CD4-positive, alpha-beta memory T cell (primary cell): ENCODE measurements around the gene SCN1B. TPM values are rescaled to one million over a fixed set of nuclear protein-coding genes. Genes with fewer than 3 reads are reported as not detected.
"Not testable (repeated sequence)": the region's sequence is repeated elsewhere in the genome, so short reads cannot be mapped to it uniquely, and the experiment has no call there.

Experiments
- CTCF ChIA-PET: fragments of 350-600 bp; sonication (Branson Sonifier 250); formaldehyde crosslinking; loops from one replicate; lab custom pipeline; 2021; ENCODE audit warnings: inconsistent platforms; ENCODE audit not compliant: partially characterized antibody; lab: Charles Lee
- POLR2A ChIA-PET: fragments of 350-600 bp; sonication (Branson Sonifier 250); formaldehyde crosslinking; loops from one replicate; lab custom pipeline; 2021; ENCODE audit not compliant: partially characterized antibody; lab: Charles Lee
- DNase-seq, 5 donors: peaks; one replicate each; pipeline versions ENCODE4 v3.0.0 to v3.0.0-alpha.2; 2020 to 2022; ENCODE audit warnings: mixed read lengths in 1 of 5
- H3K27ac ChIP-seq: one replicate; pipeline ENCODE4 v1.7.0; 2013; ENCODE audit warnings: low read depth, low read length
- H3K27me3 ChIP-seq: 2 replicates; pipeline ENCODE4 v1.7.0; 2013; ENCODE audit warnings: mild to moderate bottlenecking, low read length, moderate library complexity; ENCODE audit not compliant: insufficient read depth
- H3K36me3 ChIP-seq: 2 replicates; pipeline ENCODE4 v1.7.0; 2013; ENCODE audit warnings: mild to moderate bottlenecking, low read length, moderate library complexity; ENCODE audit not compliant: insufficient read depth
- H3K4me1 ChIP-seq: 2 replicates; pipeline ENCODE4 v1.7.0; 2013; ENCODE audit warnings: mild to moderate bottlenecking, low read length, moderate library complexity; ENCODE audit not compliant: insufficient read depth
- H3K4me3 ChIP-seq, 2 donors: one replicate each; pipeline ENCODE4 v1.7.0; 2013; ENCODE audit warnings: low read length in 2 of 2, mild to moderate bottlenecking in 1 of 2
- H3K9me3 ChIP-seq, 2 donors: one replicate each; pipeline ENCODE4 v1.7.0; 2013; ENCODE audit warnings: low read length in 2 of 2, control low read depth in 1 of 2; ENCODE audit not compliant: control insufficient read depth in 1 of 2
- H3K27ac Mint-ChIP-seq, 7 donors: one replicate each; pipeline ENCODE4 v1.8.0; 2020 to 2021; ENCODE audit warnings: mixed read lengths in 7 of 7, mild to moderate bottlenecking in 6 of 7, inconsistent platforms in 3 of 7, moderate library complexity in 3 of 7
- H3K27me3 Mint-ChIP-seq, 2 donors: one replicate each; pipeline ENCODE4 v1.8.0; 2020 to 2021; ENCODE audit warnings: mixed read lengths in 2 of 2
- H3K36me3 Mint-ChIP-seq, 2 donors: one replicate each; pipeline ENCODE4 v1.8.0; 2020 to 2021; ENCODE audit warnings: mixed read lengths in 2 of 2, inconsistent platforms in 1 of 2, mild to moderate bottlenecking in 1 of 2
- H3K4me1 Mint-ChIP-seq, 4 donors: one replicate each; pipeline ENCODE4 v1.8.0; 2020 to 2021; ENCODE audit warnings: mixed read lengths in 4 of 4, mild to moderate bottlenecking in 1 of 4
- H3K4me3 Mint-ChIP-seq, 8 donors: one replicate each; pipeline ENCODE4 v1.8.0; 2020 to 2021; ENCODE audit warnings: mixed read lengths in 8 of 8, mild to moderate bottlenecking in 7 of 8, moderate library complexity in 6 of 8, inconsistent platforms in 3 of 8
- H3K9me3 Mint-ChIP-seq, 8 donors: one replicate each; pipeline ENCODE4 v1.8.0; 2020 to 2021; ENCODE audit warnings: mixed read lengths in 8 of 8, mild to moderate bottlenecking in 5 of 8, inconsistent platforms in 3 of 8, moderate library complexity in 1 of 8
- intact Hi-C: fragments of 100-400 bp; cut with micrococcal nuclease; formaldehyde crosslinking; loops from one replicate; pipeline ENCODE4 v1.15.1; 2023
- polyA plus RNA-seq, 2 donors: library from polyadenylated mRNA; unstranded; fragments of 300-500 nt; fragmentation: Illumina TruSeq; gene quantifications; one replicate each; pipeline ENCODE4 v1.2.3, GENCODE V29; 2021
- total RNA-seq, 2 experiments: library from RNA; stranded (reverse); gene quantifications; one replicate each; pipeline ENCODE4 v1.2.3, GENCODE V29; 2021

Gene SCN1B
- total and polyA plus RNA-seq, 4 experiments from 2014 or later: 0.64 to 1.5 (median 1.4) TPM; not detected in 1

DNA sequence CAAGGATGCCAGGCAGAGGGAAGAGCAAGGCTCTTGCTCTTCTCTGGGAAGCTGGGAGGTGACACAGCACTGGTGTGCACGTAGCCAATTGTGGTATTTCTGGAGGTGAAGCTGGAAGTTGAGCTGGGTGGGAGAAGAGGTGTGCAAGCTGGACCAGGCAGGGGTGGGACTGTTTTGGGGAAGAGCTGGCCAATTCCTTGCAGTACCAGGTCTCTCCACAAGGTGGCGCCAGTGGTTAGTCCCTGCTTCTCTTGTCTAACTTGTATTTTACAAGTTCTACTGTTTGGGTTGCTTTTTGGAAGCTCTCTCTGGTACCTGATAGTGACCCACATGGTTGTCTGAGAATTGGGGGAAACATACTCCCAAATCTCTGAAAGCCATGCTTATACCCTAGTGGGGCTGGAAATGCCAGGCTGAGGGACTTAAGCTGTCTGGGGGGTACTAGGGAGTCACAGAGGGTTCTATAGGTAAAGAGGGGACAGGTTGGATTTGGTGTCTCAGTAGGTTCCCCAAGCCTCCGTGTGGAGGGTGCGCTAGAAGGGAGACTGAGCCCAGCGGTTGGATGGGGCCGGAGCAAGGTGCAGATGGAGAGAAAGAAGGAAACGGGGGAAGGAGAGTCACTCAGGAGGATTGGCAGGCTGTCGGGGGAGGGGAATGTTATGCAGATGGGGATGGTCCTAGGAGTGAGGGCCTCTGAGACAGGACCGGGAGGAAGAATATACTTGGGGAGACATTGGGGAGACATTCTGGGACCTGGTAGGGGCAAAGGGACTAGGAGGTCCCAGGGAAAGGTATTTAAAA is 14.2 kb downstream of the SCN1B start:
- DNase-seq: peak in 4 of 5 donors; percentile 45 to 62 (median 50)
- ChIA-PET POLR2A (interaction anchor here (0.7 to 2.1 kb wide), 6 partner anchors 15 to 109 kb away, joined by 3 to 15 read pairs (median 5); partner anchors contain the start of gene SCN1B), CTCF (interaction anchor here (0.7 to 7.7 kb wide), 27 partner anchors 8 to 207 kb away, joined by 3 to 54 read pairs (median 5); no protein-coding TSS in a partner anchor)
- Histone ChIP-seq H3K9me3 (no peaks in the 10 kb centered on the region), H3K36me3 (no peaks in the 10 kb centered on the region), H3K27ac (no peak overlapping the region), H3K27me3 (no peaks in the 10 kb centered on the region), H3K4me3 (no peak overlapping the region), H3K4me1 (peaks cover 32% of the 10 kb centered on the region)
- no peaks in the 10 kb centered on the region for H3K9me3 Mint-ChIP-seq
- H3K27ac Mint-ChIP-seq: peak overlapping the region in 4 of 7 donors; percentile 51 to 71 (median 64)
- peak overlapping the region in 1 of 8 donors; percentile 81 for H3K4me3 Mint-ChIP-seq
- intact Hi-C loops: loop anchor here (1.0 to 5.0 kb wide), 2 partner anchors 42 to 71 kb away; partner anchors contain the start of gene GRAMD1A
- peaks cover 6 to 8% of the 10 kb centered on the region in 2 donors for H3K27me3 Mint-ChIP-seq
- H3K4me1 Mint-ChIP-seq: peaks cover 20 to 34% (median 26%) of the 10 kb centered on the region in 4 donors
- H3K36me3 Mint-ChIP-seq: no peaks in the 10 kb centered on the region

DNA sequence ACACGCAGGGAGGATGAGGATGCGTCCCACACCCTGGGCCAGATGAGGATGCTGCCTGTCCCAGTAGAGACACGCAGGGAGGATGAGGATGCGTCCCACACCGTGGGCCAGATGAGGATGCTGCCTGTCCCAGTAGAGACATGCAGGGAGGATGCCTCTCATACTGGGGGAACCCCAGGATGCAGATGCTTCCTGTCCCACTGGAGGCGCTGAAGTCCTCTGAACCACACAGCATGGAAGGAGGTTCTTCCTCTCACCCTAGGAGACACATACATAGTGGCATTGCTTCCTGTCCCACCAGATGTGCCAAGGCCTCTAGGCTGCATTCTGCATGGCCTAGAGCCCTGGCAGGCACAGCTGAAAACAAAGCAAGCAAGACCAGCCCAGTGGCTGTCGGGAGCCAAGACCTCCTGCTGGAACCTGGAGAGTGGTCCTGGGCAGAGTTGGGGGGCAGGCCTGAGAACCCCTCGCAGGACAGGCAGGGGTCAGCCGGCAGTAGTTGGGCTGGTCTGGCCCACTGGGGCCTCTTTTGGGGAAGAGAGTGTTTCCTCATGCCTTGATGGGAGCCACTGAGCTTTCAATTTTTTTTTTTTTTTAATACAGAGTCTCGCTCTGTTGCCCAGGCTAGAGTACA is 15.5 kb downstream of the SCN1B start:
- H3K4me3 Mint-ChIP-seq: no peak overlapping the region
- H3K27ac Mint-ChIP-seq: peak overlapping the region in 2 of 7 donors; percentile 25 to 30
- H3K4me1 Mint-ChIP-seq: peaks cover 14 to 27% (median 18%) of the 10 kb centered on the region in 4 donors
- H3K36me3 ChIP-seq: no peaks in the 10 kb centered on the region
- intact Hi-C loops: no loop called here
- H3K9me3 Mint-ChIP-seq: no peaks in the 10 kb centered on the region
- ChIA-PET CTCF (interaction anchor here (0.7 to 7.7 kb wide), 10 partner anchors 9 to 310 kb away, joined by 3 to 54 read pairs (median 4); no protein-coding TSS in a partner anchor), POLR2A (interaction anchor here (0.5 to 0.6 kb wide), 2 partner anchors 275 to 417 kb away, joined by 3 read pairs; no protein-coding TSS in a partner anchor)
- H3K27me3 ChIP-seq: no peaks in the 10 kb centered on the region
- H3K4me3 ChIP-seq: no peak overlapping the region
- peaks cover 21% of the 10 kb centered on the region for H3K4me1 ChIP-seq
- H3K27me3 Mint-ChIP-seq: peaks cover 3 to 5% of the 10 kb centered on the region in 2 donors
- H3K27ac ChIP-seq: no peak overlapping the region
- no peaks in the 10 kb centered on the region for H3K36me3 Mint-ChIP-seq
- DNase-seq: peak; percentile 26 to 53 (median 42)
- no peaks in the 10 kb centered on the region for H3K9me3 ChIP-seq

DNA sequence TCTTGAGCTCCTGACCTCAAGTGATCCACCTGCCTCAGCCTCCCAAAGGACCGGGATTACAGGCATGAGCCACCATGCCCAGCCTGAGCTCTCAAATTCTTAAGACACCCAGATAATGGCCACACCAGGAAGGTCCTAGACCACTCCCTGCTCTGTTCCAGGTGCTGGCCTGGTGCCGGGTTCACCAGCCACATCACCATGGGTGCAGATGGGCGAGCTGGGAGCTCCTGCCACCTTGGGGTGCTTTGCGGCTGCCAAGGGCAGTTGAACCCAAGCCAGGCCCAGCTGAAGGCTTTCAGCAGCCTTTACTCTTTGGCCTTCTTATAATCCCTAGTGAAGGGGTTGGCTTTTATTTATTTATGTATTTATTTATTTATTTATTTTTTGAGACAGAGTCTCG is 16.2 kb downstream of the SCN1B start:
- Mint-ChIP-seq H3K9me3 (no peaks in the 10 kb centered on the region), H3K27ac (no peak overlapping the region), H3K4me3 (no peak overlapping the region), H3K36me3 (no peaks in the 10 kb centered on the region), H3K27me3 (peaks cover 3 to 5% of the 10 kb centered on the region in 2 donors), H3K4me1 (peaks cover 12 to 22% (median 14%) of the 10 kb centered on the region in 4 donors)
- Histone ChIP-seq H3K9me3 (no peaks in the 10 kb centered on the region), H3K4me3 (no peak overlapping the region), H3K27me3 (no peaks in the 10 kb centered on the region), H3K4me1 (peaks cover 15% of the 10 kb centered on the region), H3K27ac (no peak overlapping the region), H3K36me3 (no peaks in the 10 kb centered on the region)
- ChIA-PET POLR2A (interaction anchor here (0.5 kb wide), 1 partner anchor 275 kb away, joined by 3 read pairs; no protein-coding TSS in a partner anchor), CTCF (interaction anchor here (0.7 to 7.7 kb wide), 9 partner anchors 8 to 311 kb away, joined by 3 to 54 read pairs (median 3); no protein-coding TSS in a partner anchor)
- DNase-seq: no peak
- intact Hi-C loops: no loop called here

DNA sequence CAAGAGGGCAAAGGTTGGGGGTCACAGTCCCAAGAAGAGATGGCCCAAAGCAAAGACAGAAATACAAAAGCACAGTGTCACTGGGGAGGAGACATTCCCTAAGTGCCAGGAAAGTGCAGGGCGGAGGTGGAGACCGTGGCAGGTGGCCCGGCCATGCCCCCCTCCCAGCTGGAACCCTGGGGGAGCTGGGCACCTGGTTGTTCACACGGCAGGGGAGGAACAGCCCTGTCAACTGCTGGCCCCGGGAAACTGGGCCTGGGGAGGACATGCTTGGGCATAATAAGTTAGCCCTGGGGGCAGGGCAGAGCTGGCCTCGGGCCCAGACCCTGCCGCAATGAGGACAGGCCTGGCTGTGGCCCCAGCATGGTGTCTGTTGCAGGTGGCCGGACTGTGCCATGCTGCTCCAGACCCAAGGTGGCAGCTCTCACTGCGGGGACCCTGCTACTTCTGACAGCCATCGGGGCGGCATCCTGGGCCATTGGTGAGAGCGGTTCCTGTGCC is 18.7 kb downstream of the SCN1B start:
- Histone ChIP-seq H3K4me1 (peaks cover 10% of the 10 kb centered on the region), H3K27ac (no peak overlapping the region), H3K4me3 (no peak overlapping the region), H3K36me3 (no peaks in the 10 kb centered on the region), H3K9me3 (no peaks in the 10 kb centered on the region), H3K27me3 (no peaks in the 10 kb centered on the region)
- no peaks in the 10 kb centered on the region for H3K36me3 Mint-ChIP-seq
- no peak overlapping the region for H3K4me3 Mint-ChIP-seq
- H3K27ac Mint-ChIP-seq: no peak overlapping the region
- H3K9me3 Mint-ChIP-seq: no peaks in the 10 kb centered on the region
- DNase-seq: no peak
- intact Hi-C loops: no loop called here
- ChIA-PET POLR2A (no interaction called here), CTCF (interaction anchor here (1.0 to 7.7 kb wide), 5 partner anchors 18 to 75 kb away, joined by 3 to 54 read pairs (median 3); no protein-coding TSS in a partner anchor)
- peaks cover 3% of the 10 kb centered on the region in 2 donors for H3K27me3 Mint-ChIP-seq
- H3K4me1 Mint-ChIP-seq: peaks cover 12 to 18% (median 14%) of the 10 kb centered on the region in 4 donors

DNA sequence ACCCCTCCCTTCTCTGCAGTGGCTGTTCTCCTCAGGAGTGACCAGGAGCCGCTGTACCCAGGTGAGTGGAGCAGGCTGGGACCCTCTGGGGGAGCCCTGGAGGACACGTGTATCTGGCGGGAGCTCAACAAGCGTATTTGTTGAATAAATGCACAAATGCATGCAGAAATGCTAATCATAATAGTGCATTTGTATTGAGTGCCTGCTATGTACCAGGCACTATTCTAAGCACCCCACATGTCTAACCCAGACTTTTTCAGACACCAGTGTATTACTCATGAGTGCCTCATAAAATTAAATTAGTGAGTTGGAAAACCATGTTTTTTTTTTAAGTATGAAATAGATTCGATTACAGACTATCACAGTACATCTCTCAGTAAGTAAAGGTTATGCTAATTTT is 19.2 kb downstream of the SCN1B start:
- intact Hi-C loops: no loop called here
- Mint-ChIP-seq H3K36me3 (no peaks in the 10 kb centered on the region), H3K9me3 (no peaks in the 10 kb centered on the region), H3K27ac (no peak overlapping the region), H3K4me1 (peaks cover 7 to 13% (median 11%) of the 10 kb centered on the region in 4 donors), H3K4me3 (no peak overlapping the region), H3K27me3 (peaks cover 0 to under 1% of the 10 kb centered on the region in 2 donors)
- no peak overlapping the region for H3K4me3 ChIP-seq
- DNase-seq: no peak
- ChIA-PET POLR2A (no interaction called here), CTCF (interaction anchor here (7.7 kb wide), 1 partner anchor 75 kb away, joined by 54 read pairs; no protein-coding TSS in a partner anchor)
- H3K27ac ChIP-seq: no peak overlapping the region
- H3K27me3 ChIP-seq: no peaks in the 10 kb centered on the region
- H3K9me3 ChIP-seq: no peaks in the 10 kb centered on the region
- no peaks in the 10 kb centered on the region for H3K36me3 ChIP-seq
- H3K4me1 ChIP-seq: peaks cover 6% of the 10 kb centered on the region

DNA sequence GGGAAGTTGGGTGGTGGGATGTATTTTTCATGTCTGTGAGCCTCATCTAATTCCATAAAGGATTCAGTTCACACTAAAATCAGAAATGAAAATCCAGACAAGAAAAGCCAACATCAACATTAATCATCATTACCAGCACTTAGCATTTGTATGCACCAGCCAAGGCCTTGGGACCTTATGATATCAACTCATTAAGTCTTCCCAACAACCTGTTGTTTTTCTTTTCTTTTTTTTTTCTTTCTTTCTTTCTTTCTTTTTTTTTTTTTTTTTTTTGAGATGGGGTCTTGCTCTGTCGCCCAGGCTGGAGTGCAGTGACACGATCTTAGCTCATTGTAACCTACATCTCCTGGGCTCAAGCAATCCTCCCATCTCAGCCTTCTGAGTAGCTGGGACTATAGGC is 20.4 kb downstream of the SCN1B start:
- H3K4me3 Mint-ChIP-seq, H3K9me3 ChIP-seq, POLR2A ChIA-PET, DNase-seq, H3K36me3 ChIP-seq, H3K27me3 ChIP-seq, H3K4me1 ChIP-seq, H3K4me3 ChIP-seq, H3K36me3 Mint-ChIP-seq, intact Hi-C loops, H3K4me1 Mint-ChIP-seq, H3K27ac Mint-ChIP-seq, H3K27me3 Mint-ChIP-seq, H3K9me3 Mint-ChIP-seq, CTCF ChIA-PET, H3K27ac ChIP-seq: not testable (repeated sequence)

DNA sequence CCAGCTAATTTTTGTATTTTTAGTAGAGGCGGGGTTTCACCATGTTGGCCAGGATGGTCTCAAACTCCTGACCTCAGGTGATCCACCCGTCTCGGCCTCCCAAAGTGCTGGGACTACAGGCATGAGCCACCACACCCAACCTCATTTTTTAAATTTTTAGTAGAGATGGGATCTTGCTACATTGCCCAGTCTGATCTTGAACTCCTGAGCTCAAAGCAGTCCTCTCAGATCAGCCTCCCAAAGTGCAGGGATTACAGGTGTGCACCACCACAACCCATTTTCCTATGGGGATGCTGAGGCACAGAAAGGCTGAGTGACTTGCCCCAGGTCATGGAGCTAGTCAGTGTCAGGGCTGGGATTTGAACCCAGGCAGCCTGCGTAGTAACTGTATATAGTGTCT is 21.0 kb downstream of the SCN1B start:
- intact Hi-C loops, H3K9me3 ChIP-seq, H3K27ac Mint-ChIP-seq, H3K4me3 Mint-ChIP-seq, H3K4me1 ChIP-seq, DNase-seq, H3K36me3 Mint-ChIP-seq, POLR2A ChIA-PET, H3K27me3 Mint-ChIP-seq, H3K4me3 ChIP-seq, H3K27ac ChIP-seq, H3K4me1 Mint-ChIP-seq, H3K36me3 ChIP-seq, H3K27me3 ChIP-seq, CTCF ChIA-PET, H3K9me3 Mint-ChIP-seq: not testable (repeated sequence)
